PC-3 (cell line): ENCODE results near the gene STAC2. TPM values are rescaled to one million over a fixed set of nuclear protein-coding genes. Genes with fewer than 3 reads are reported as not detected.

ENCODE experiments used
- ATAC-seq: fragments of 200-7000 bp; cut with Tn5 transposase; 2 replicates; pipeline ENCODE4 v1.9.1; 2020; ENCODE audit warnings: mild to moderate bottlenecking, moderate library complexity
- BruUV-seq: library from RNA; stranded (reverse); fragments of 400-500 nt; replicated peaks from 2 replicates; lab custom pipeline; 2021; lab: Mats Ljungman, UMichigan
- CTCF ChIA-PET: fragments of 300-600 bp; sonication (Branson Sonifier 250); formaldehyde crosslinking; loops from one replicate; lab custom pipeline; 2022; ENCODE audit warnings: antibody characterized with exemption; lab: Charles Lee
- POLR2A ChIA-PET: fragments of 300-600 bp; sonication (Branson Sonifier 250); formaldehyde crosslinking; loops from one replicate; lab custom pipeline; 2022; ENCODE audit warnings: antibody characterized with exemption; ENCODE audit not compliant: unreplicated experiment; lab: Charles Lee
- DNase-seq: peaks from one replicate; pipeline ENCODE4 v3.0.0-alpha.2; 2015
- H2AFZ ChIP-seq: fragments of 300-600 bp; sonication (generic); 2 replicates; pipeline ENCODE4 v1.6.0; 2016; ENCODE audit warnings: antibody characterized with exemption, low read length
- H3F3A ChIP-seq: fragments of 300-600 bp; sonication (generic); one replicate; pipeline ENCODE4 v1.6.0; 2017; ENCODE audit warnings: antibody characterized with exemption, low read length, control low read depth, mild to moderate bottlenecking; ENCODE audit not compliant: unreplicated experiment
- H3K27ac ChIP-seq: fragments of 300-600 bp; sonication (generic); 2 replicates; pipeline ENCODE4 v1.5.1; 2016; ENCODE audit warnings: mild to moderate bottlenecking, low read length
- H3K27me3 ChIP-seq: fragments of 300-600 bp; sonication (generic); 2 replicates; pipeline ENCODE4 v1.6.1; 2016; ENCODE audit warnings: low read length, mixed read lengths
- H3K36me3 ChIP-seq: fragments of 300-600 bp; sonication (generic); 2 replicates; pipeline ENCODE4 v1.6.1; 2016; ENCODE audit warnings: low read depth, mixed run types, low read length, mixed read lengths
- H3K4me1 ChIP-seq: fragments of 300-600 bp; sonication (generic); 2 replicates; pipeline ENCODE4 v1.5.1; 2016; ENCODE audit warnings: low read length; ENCODE audit not compliant: insufficient read depth
- H3K4me2 ChIP-seq: fragments of 300-600 bp; sonication (generic); 2 replicates; pipeline ENCODE4 v1.6.0; 2016; ENCODE audit warnings: low read length
- H3K4me3 ChIP-seq: fragments of 300-600 bp; sonication (generic); 2 replicates; pipeline ENCODE4 v1.5.1; 2016; ENCODE audit warnings: mild to moderate bottlenecking, low read length, mixed read lengths
- H3K79me2 ChIP-seq: fragments of 300-600 bp; sonication (generic); 2 replicates; pipeline ENCODE4 v1.6.1; 2017; ENCODE audit warnings: low read length, mixed read lengths
- H3K9ac ChIP-seq: fragments of 300-600 bp; sonication (generic); 2 replicates; pipeline ENCODE4 v1.6.0; 2016; ENCODE audit warnings: mild to moderate bottlenecking, low read length
- H3K9me2 ChIP-seq: fragments of 300-600 bp; sonication (generic); replicated peaks from 2 replicates; pipeline ENCODE4 v1.6.1; 2016; ENCODE audit warnings: mixed run types, low read length, mixed read lengths
- H3K9me3 ChIP-seq: fragments of 300-600 bp; sonication (generic); 2 replicates; pipeline ENCODE4 v1.6.1; 2016; ENCODE audit warnings: low read length, mixed read lengths
- H4K20me1 ChIP-seq: fragments of 300-600 bp; sonication (generic); 2 replicates; pipeline ENCODE4 v1.6.1; 2016; ENCODE audit warnings: low read length, mixed read lengths
- EZH2 ChIP-seq: fragments of 300-600 bp; sonication (generic); IDR thresholded peaks from one replicate; pipeline ENCODE4 v1.6.1; 2017; ENCODE audit warnings: antibody characterized with exemption, mild to moderate bottlenecking, low read length; ENCODE audit not compliant: unreplicated experiment
- EZH2phosphoT487 ChIP-seq: fragments of 300-600 bp; sonication (generic); IDR thresholded peaks from 2 replicates; pipeline ENCODE4 v1.6.1; 2018; ENCODE audit warnings: mild to moderate bottlenecking, antibody characterized with exemption, low read length, borderline replicate concordance
- intact Hi-C: fragments of 100-400 bp; cut with micrococcal nuclease; formaldehyde crosslinking; loops from 2 replicates; pipeline ENCODE4 v1.9.0; 2023
- total RNA-seq: library from RNA; depleted of rRNA; stranded (reverse); fragments of >200 nt; gene quantifications from 2 replicates; pipeline ENCODE4 v1.2.3, GENCODE V29; 2014
- TF ChIP-seq, protein P1 (sequence below): fragments of 300-600 bp; sonication (generic); conservative IDR thresholded peaks from 2 replicates; pipeline ENCODE4 v1.5.1; 2017; ENCODE audit warnings: antibody characterized with exemption, low read depth, mild to moderate bottlenecking, low read length

Gene STAC2
- total RNA-seq, 1 experiment from 2014 or later, result not detected

DNA sequence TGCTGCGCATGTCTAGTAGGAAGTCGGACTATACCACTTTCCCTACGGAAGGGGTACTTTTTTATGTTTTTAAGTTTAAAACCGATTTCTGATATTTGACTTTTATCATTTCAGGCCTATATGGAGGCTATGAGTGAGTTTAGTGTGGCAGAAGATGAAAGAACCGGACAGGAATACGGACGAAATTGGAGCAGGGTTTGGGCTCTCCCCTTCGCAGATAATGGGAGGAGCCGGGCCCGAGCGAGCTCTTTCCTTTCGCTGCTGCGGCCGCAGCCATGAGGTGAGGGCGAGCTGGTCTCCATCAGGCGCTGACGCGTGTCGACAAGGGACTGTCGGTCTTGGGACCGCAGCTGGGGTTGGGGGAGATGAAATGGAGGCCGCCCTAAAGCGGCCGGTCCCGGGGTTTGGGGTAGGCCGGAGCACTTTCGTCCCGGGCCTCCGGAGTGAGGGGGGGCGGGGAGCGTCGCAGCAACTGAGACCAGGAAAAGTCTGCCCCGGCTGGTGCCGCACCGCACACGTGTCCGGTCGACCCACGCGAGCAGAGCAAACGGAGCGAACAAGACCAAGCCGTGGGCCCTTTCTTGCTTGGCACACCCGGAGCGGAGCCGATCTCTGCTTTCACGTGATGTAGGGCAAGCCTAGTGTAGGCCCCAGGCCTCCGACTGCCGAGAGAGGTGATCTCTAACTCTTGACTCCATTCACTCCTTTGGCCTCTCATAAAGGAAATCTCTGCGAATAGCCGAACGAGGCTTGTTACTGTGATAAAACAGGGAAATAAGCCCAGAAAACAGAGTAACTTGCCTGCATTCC is 25.5 kb downstream of the STAC2 start, which contains the start of gene RPL19:
Gene RPL19, plus strand, starts transcription at position 214 of the 810 bp plus-strand sequence. Its CDS starts 62 bp downstream, at position 276.
- Histone ChIP-seq H3K27me3 (no peaks in the 10 kb centered on the region), H3K9ac (peak within 1 kb of the TSS; percentile 99), H3K9me2 (no peaks in the 10 kb centered on the region), H3K4me3 (peak within 1 kb of the TSS; percentile 93), H3K27ac (peak within 1 kb of the TSS; percentile 94), H3K79me2 (peaks cover 42% of the 10 kb centered on the region), H3K4me2 (peak within 1 kb of the TSS; percentile 88), H3K4me1 (peaks cover 24% of the 10 kb centered on the region; the same call in 1 of the 2 replicates), H3K9me3 (no peaks in the 10 kb centered on the region), H3F3A (no peaks in the 10 kb centered on the region), H3K36me3 (peaks cover 29% of the 10 kb centered on the region), H2AFZ (peak within 1 kb of the TSS; percentile 100), H4K20me1 (peaks cover 23% of the 10 kb centered on the region)
- intact Hi-C loops, result no loop called here
- DNase-seq (no peak), ATAC-seq (peak; percentile 40)
- ChIA-PET POLR2A (interaction anchor here (0.6 to 1.2 kb wide), 4 partner anchors 21 to 729 kb away, joined by 3 to 17 read pairs (median 4); partner anchors contain the start of gene CDK12), CTCF (interaction anchor here (1.4 kb wide), 1 partner anchor 36 kb away, joined by 4 read pairs; no protein-coding TSS in a partner anchor)
- no TSS peak for BruUV-seq
- TF ChIP-seq EZH2phosphoT487, result no peak
- TF ChIP-seq, protein P1, sequence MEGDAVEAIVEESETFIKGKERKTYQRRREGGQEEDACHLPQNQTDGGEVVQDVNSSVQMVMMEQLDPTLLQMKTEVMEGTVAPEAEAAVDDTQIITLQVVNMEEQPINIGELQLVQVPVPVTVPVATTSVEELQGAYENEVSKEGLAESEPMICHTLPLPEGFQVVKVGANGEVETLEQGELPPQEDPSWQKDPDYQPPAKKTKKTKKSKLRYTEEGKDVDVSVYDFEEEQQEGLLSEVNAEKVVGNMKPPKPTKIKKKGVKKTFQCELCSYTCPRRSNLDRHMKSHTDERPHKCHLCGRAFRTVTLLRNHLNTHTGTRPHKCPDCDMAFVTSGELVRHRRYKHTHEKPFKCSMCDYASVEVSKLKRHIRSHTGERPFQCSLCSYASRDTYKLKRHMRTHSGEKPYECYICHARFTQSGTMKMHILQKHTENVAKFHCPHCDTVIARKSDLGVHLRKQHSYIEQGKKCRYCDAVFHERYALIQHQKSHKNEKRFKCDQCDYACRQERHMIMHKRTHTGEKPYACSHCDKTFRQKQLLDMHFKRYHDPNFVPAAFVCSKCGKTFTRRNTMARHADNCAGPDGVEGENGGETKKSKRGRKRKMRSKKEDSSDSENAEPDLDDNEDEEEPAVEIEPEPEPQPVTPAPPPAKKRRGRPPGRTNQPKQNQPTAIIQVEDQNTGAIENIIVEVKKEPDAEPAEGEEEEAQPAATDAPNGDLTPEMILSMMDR, result no peak
- no peak for TF ChIP-seq EZH2

DNA sequence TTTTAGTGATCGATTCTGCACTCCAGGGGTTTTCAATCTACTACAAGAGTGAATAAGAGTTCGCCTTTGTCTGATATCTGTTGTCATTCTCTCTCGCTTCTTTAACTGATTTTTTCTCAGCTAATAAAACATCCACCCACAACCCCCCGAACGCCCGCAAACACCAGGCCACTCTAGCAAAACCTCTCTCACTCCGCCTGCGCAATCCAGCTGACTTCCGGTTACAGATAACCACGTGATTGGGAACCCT is 26.0 kb downstream of the STAC2 start:
- peak; percentile 49 for ATAC-seq
- Histone ChIP-seq H3K27ac (peak overlapping the region; percentile 94), H3K27me3 (no peaks in the 10 kb centered on the region), H3K9ac (peak overlapping the region; percentile 99), H3K4me1 (peaks cover 24% of the 10 kb centered on the region; the same call in 1 of the 2 replicates), H3K9me2 (no peaks in the 10 kb centered on the region), H3K79me2 (peaks cover 42% of the 10 kb centered on the region), H2AFZ (peak overlapping the region; percentile 100), H3K36me3 (peaks cover 29% of the 10 kb centered on the region), H3K4me3 (peak overlapping the region; percentile 93), H3K4me2 (peak overlapping the region; percentile 88), H3K9me3 (no peaks in the 10 kb centered on the region), H3F3A (no peaks in the 10 kb centered on the region), H4K20me1 (peaks cover 23% of the 10 kb centered on the region)
- ChIA-PET POLR2A (interaction anchor here (0.6 to 1.2 kb wide), 4 partner anchors 20 to 730 kb away, joined by 3 to 17 read pairs (median 4); partner anchors contain the start of gene CDK12), CTCF (interaction anchor here (1.4 kb wide), 1 partner anchor 35 kb away, joined by 4 read pairs; no protein-coding TSS in a partner anchor)
- intact Hi-C loops, result no loop called here
- no TSS peak for BruUV-seq
- peak; percentile 86 for DNase-seq
- TF ChIP-seq EZH2phosphoT487 (no peak), EZH2 (no peak)

DNA sequence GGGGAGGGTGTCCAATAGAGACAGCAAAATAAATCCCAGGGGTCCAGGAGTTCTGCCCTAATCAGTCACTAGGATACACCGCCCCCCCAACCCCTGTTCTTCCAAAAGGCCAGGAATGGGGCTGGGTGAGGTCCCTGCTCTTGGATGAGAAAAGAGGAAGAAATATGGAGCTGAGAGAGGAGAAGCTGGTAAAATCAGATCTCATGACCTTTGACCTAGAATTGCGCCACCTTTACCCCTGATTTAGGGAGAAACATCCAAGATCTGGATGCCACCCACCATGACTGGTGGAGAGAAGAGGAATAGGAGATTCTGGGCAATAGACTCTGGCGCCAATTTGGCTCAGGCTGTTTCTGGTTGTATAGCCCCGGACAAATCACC is 27.6 kb downstream of the STAC2 start:
- H4K20me1 ChIP-seq, result peaks cover 13% of the 10 kb centered on the region
- DNase-seq (no peak), ATAC-seq (no peak)
- peak overlapping the region; percentile 75; the same call in 1 of the 2 replicates for H3K4me3 ChIP-seq
- no TSS peak for BruUV-seq
- no peaks in the 10 kb centered on the region for H3K9me3 ChIP-seq
- H3K36me3 ChIP-seq, result peaks cover 19% of the 10 kb centered on the region
- intact Hi-C loops, result no loop called here
- no peak for TF ChIP-seq EZH2phosphoT487
- no peak for TF ChIP-seq EZH2
- TF ChIP-seq, protein P1, result no peak
- peak overlapping the region; percentile 76 for H2AFZ ChIP-seq
- no peaks in the 10 kb centered on the region for H3F3A ChIP-seq
- peaks cover 24% of the 10 kb centered on the region; the same call in 1 of the 2 replicates for H3K4me1 ChIP-seq
- CTCF ChIA-PET, result no interaction called here
- H3K27ac ChIP-seq, result no peak overlapping the region
- peak overlapping the region; percentile 91 for H3K4me2 ChIP-seq
- H3K27me3 ChIP-seq, result no peaks in the 10 kb centered on the region
- H3K9me2 ChIP-seq, result no peaks in the 10 kb centered on the region
- no peak overlapping the region for H3K9ac ChIP-seq
- POLR2A ChIA-PET, result interaction anchor here (0.6 kb wide), 1 partner anchor 264 kb away, joined by 3 read pairs; no protein-coding TSS in a partner anchor
- H3K79me2 ChIP-seq, result peaks cover 42% of the 10 kb centered on the region
